Fibroblast of lung (primary cell): ENCODE measurements around the gene WSB1.

Source experiments
- EZH2 ChIP-seq: IDR thresholded peaks from 2 replicates; pipeline ENCODE4 v1.5.1; 2012; ENCODE audit warnings: low read length, control low read depth, mild to moderate bottlenecking; ENCODE audit errors: missing control alignments
- TF ChIP-seq, protein P1 (sequence below), 2 donors: IDR thresholded peaks in 1 of 2; conservative IDR thresholded peaks in 1 of 2; 1 replicate in 1 of 2; 2 replicates in 1 of 2; pipeline ENCODE4 v1.5.1; 2011 to 2012; ENCODE audit warnings: low read length in 2 of 2, control low read depth in 1 of 2, inconsistent platforms in 1 of 2, low read depth in 1 of 2, mild to moderate bottlenecking in 1 of 2

DNA sequence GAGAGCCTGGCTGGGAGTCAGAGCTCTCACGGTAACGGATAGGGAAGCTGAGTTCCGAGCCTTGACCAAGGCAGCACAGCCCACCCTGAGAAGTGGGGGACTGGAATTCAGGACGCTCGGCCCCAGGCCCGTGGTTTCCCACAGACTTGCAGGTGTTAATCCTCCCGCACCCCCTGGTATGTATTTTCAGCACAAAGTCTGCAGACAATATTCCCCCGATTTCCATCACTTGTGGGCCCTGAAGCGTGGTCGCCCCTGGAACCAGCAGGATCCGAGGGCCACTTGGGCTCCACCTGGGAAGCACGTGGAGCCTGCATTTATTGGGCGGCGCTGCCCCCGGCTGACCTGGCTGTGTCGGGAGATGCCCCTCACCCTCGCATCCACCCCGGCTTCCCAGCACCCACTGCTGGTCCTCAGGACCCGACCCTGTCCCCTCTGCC is 60.2 kb downstream of the WSB1 start:
- TF ChIP-seq, protein P1, sequence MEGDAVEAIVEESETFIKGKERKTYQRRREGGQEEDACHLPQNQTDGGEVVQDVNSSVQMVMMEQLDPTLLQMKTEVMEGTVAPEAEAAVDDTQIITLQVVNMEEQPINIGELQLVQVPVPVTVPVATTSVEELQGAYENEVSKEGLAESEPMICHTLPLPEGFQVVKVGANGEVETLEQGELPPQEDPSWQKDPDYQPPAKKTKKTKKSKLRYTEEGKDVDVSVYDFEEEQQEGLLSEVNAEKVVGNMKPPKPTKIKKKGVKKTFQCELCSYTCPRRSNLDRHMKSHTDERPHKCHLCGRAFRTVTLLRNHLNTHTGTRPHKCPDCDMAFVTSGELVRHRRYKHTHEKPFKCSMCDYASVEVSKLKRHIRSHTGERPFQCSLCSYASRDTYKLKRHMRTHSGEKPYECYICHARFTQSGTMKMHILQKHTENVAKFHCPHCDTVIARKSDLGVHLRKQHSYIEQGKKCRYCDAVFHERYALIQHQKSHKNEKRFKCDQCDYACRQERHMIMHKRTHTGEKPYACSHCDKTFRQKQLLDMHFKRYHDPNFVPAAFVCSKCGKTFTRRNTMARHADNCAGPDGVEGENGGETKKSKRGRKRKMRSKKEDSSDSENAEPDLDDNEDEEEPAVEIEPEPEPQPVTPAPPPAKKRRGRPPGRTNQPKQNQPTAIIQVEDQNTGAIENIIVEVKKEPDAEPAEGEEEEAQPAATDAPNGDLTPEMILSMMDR (conservative IDR thresholded peaks at IDR 0.05 in 1 of 2, IDR thresholded peaks at IDR 0.05 in 1 of 2; ENCODE audit: low read depth in 1 of 2, low read length in 2 of 2) = no peak
- no peak for TF ChIP-seq EZH2
